Measurements from ENCODE around the gene LRRC4C. TPM values are rescaled to one million over a fixed set of nuclear protein-coding genes. Genes with fewer than 3 reads are reported as not detected.

Gene LRRC4C
- total RNA-seq, 4 donors from 2014 or later: 0.40 to 1.7 TPM; not detected in 2

GRCh38 chr11:41403458-41403857, 56.0 kb downstream of the LRRC4C start:
- Histone ChIP-seq H3K9me3 (no peaks in the 10 kb centered on the region), H3K4me1 (no peaks in the 10 kb centered on the region), H3K4me3 (no peak overlapping the region), H3K27ac (no peak overlapping the region), H3K27me3 (no peaks in the 10 kb centered on the region), H3K36me3 (no peaks in the 10 kb centered on the region)
- TF ChIP-seq CTCF (IDR thresholded peaks at IDR 0.05): no peak
- TF ChIP-seq POLR2A (IDR thresholded peaks at IDR 0.05): no peak
- DNase-seq: no peak

GRCh38 chr11:41400819-41401382, 58.6 kb downstream of the LRRC4C start:
- Histone ChIP-seq H3K27me3 (no peaks in the 10 kb centered on the region), H3K4me3 (no peak overlapping the region), H3K9me3 (no peaks in the 10 kb centered on the region), H3K36me3 (no peaks in the 10 kb centered on the region), H3K4me1 (no peaks in the 10 kb centered on the region), H3K27ac (no peak overlapping the region)
- TF ChIP-seq CTCF (IDR thresholded peaks at IDR 0.05) (no peak), POLR2A (IDR thresholded peaks at IDR 0.05) (no peak)
- DNase-seq: no peak

GRCh38 chr11:41400124-41400523, 59.3 kb downstream of the LRRC4C start:
- no peaks in the 10 kb centered on the region for H3K9me3 ChIP-seq
- no peak overlapping the region for H3K4me3 ChIP-seq
- H3K27me3 ChIP-seq: no peaks in the 10 kb centered on the region
- DNase-seq: no peak
- TF ChIP-seq POLR2A (IDR thresholded peaks at IDR 0.05): no peak
- no peak for TF ChIP-seq CTCF (IDR thresholded peaks at IDR 0.05)
- H3K27ac ChIP-seq: no peak overlapping the region
- no peaks in the 10 kb centered on the region for H3K36me3 ChIP-seq
- H3K4me1 ChIP-seq: no peaks in the 10 kb centered on the region

- Histone ChIP-seq H3K27me3 (no peaks in the 10 kb centered on the region), H3K27ac (no peak overlapping the region), H3K4me3 (no peak overlapping the region), H3K9me3 (no peaks in the 10 kb centered on the region), H3K4me1 (no peaks in the 10 kb centered on the region), H3K36me3 (no peaks in the 10 kb centered on the region)
- no peak for TF ChIP-seq POLR2A (IDR thresholded peaks at IDR 0.05)
- TF ChIP-seq CTCF (IDR thresholded peaks at IDR 0.05): no peak
- DNase-seq: no peak
These were observed 60.1 kb downstream of the LRRC4C start for GRCh38 chr11:41399323-41399722.

GRCh38 chr11:41398175-41398574, 61.3 kb downstream of the LRRC4C start:
- Histone ChIP-seq H3K27me3 (no peaks in the 10 kb centered on the region), H3K27ac (no peak overlapping the region), H3K36me3 (no peaks in the 10 kb centered on the region), H3K9me3 (no peaks in the 10 kb centered on the region), H3K4me3 (no peak overlapping the region), H3K4me1 (no peaks in the 10 kb centered on the region)
- no peak for TF ChIP-seq POLR2A (IDR thresholded peaks at IDR 0.05)
- TF ChIP-seq CTCF (IDR thresholded peaks at IDR 0.05): no peak
- no peak for DNase-seq

Data from Peyer's patch (tissue), 4 donors.